GM23338 (cell line): ENCODE data around the gene MAGOHB. TPM values are rescaled to one million over a fixed set of nuclear protein-coding genes. Genes with fewer than 3 reads are reported as not detected.
A peak's percentile ranks its signal among the peaks of the same experiment; 100 is the strongest.

Source experiments
- ATAC-seq: fragments of 200-7000 bp; cut with Tn5 transposase; 3 replicates; pipeline ENCODE4 v1.9.1; 2020
- DNase-seq: peaks from one replicate; pipeline ENCODE4 v3.0.0-alpha.2; 2015; ENCODE audit warnings: low spot score
- H2AFZ ChIP-seq: fragments of 200-600 bp; sonication (generic); 2 replicates; pipeline ENCODE4 v1.8.0; 2016; ENCODE audit warnings: antibody characterized with exemption, mild to moderate bottlenecking, moderate library complexity
- H3F3A ChIP-seq: fragments of 200-600 bp; sonication (generic); replicated peaks from 2 replicates; pipeline ENCODE4 v1.8.0; 2017; ENCODE audit warnings: antibody characterized with exemption, mixed run types, low read depth
- H3K27ac ChIP-seq: fragments of 200-600 bp; sonication (generic); 2 replicates; pipeline ENCODE4 v1.6.1; 2016; ENCODE audit warnings: low read depth
- H3K27me3 ChIP-seq: fragments of 200-600 bp; sonication (generic); 2 replicates; pipeline ENCODE4 v1.8.0; 2016; ENCODE audit warnings: mild to moderate bottlenecking, mixed run types, moderate library complexity; ENCODE audit not compliant: insufficient read depth
- H3K36me3 ChIP-seq: fragments of 200-600 bp; sonication (generic); 2 replicates; pipeline ENCODE4 v1.8.0; 2016; ENCODE audit warnings: mild to moderate bottlenecking; ENCODE audit not compliant: insufficient read depth
- H3K4me1 ChIP-seq: fragments of 200-600 bp; sonication (generic); 2 replicates; pipeline ENCODE4 v1.8.0; 2016; ENCODE audit warnings: mild to moderate bottlenecking, moderate library complexity; ENCODE audit not compliant: insufficient read depth
- H3K4me2 ChIP-seq: fragments of 200-600 bp; sonication (generic); 2 replicates; pipeline ENCODE4 v1.7.1; 2017; ENCODE audit warnings: mixed run types
- H3K4me3 ChIP-seq: fragments of 200-600 bp; sonication (generic); 2 replicates; pipeline ENCODE4 v1.6.1; 2016; ENCODE audit warnings: mixed run types
- H3K79me2 ChIP-seq: fragments of 200-600 bp; sonication (generic); replicated peaks from 2 replicates; pipeline ENCODE4 v1.8.0; 2017; ENCODE audit warnings: mild to moderate bottlenecking; ENCODE audit not compliant: insufficient read depth
- H3K9me2 ChIP-seq: fragments of 200-600 bp; sonication (generic); 2 replicates; pipeline ENCODE4 v1.8.0; 2017; ENCODE audit not compliant: insufficient read depth
- H4K20me1 ChIP-seq: fragments of 200-600 bp; sonication (generic); replicated peaks from 2 replicates; pipeline ENCODE4 v1.8.0; 2017; ENCODE audit warnings: mild to moderate bottlenecking; ENCODE audit not compliant: insufficient read depth
- H3K27ac Mint-ChIP-seq: 2 replicates; pipeline ENCODE4 v1.8.0; 2020; ENCODE audit warnings: inconsistent platforms, mild to moderate bottlenecking, moderate library complexity, mixed read lengths
- H3K27me3 Mint-ChIP-seq: 3 replicates; pipeline ENCODE4 v1.8.0; 2022; ENCODE audit warnings: low read depth, mild to moderate bottlenecking, moderate library complexity, mixed read lengths, inconsistent platforms; ENCODE audit not compliant: insufficient read depth, poor library complexity
- H3K36me3 Mint-ChIP-seq: 3 replicates; pipeline ENCODE4 v1.8.0; 2021; ENCODE audit warnings: low read depth, mild to moderate bottlenecking, inconsistent platforms, moderate library complexity, mixed read lengths
- H3K4me1 Mint-ChIP-seq: 3 replicates; pipeline ENCODE4 v1.8.0; 2020; ENCODE audit warnings: mild to moderate bottlenecking, inconsistent platforms, mixed read lengths
- H3K4me3 Mint-ChIP-seq: 3 replicates; pipeline ENCODE4 v1.8.0; 2021; ENCODE audit warnings: moderate library complexity, mild to moderate bottlenecking, inconsistent platforms, mixed read lengths
- H3K9me3 Mint-ChIP-seq: 3 replicates; pipeline ENCODE4 v1.8.0; 2020; ENCODE audit warnings: moderate library complexity, mild to moderate bottlenecking, inconsistent platforms, mixed read lengths
- CREB1 ChIP-seq: fragments of 250-450 bp; sonication (Bioruptor Pico); IDR thresholded peaks from 2 replicates; pipeline ENCODE4 v1.5.0; 2020; ENCODE audit warnings: low read depth, mild to moderate bottlenecking, moderate library complexity
- CTCF ChIP-seq, 2 experiments: fragments of 200-600 bp in 1 of 2; sonication (generic) in 1 of 2; conservative IDR thresholded peaks; 2 replicates each; pipeline versions ENCODE4 v1.5.1 to v1.6.1; 2016 to 2017; ENCODE audit warnings: antibody characterized with exemption in 2 of 2, low read depth in 2 of 2, mild to moderate bottlenecking in 2 of 2, moderate library complexity in 1 of 2
- EZH2 ChIP-seq: fragments of 200-600 bp; sonication (generic); IDR thresholded peaks from one replicate; pipeline ENCODE4 v1.8.0; 2017; ENCODE audit warnings: antibody characterized with exemption, mild to moderate bottlenecking, low read depth; ENCODE audit not compliant: unreplicated experiment
- EZH2phosphoT487 ChIP-seq: fragments of 200-600 bp; sonication (generic); IDR thresholded peaks from one replicate; pipeline ENCODE4 v1.8.1; 2018; ENCODE audit warnings: antibody characterized with exemption; ENCODE audit not compliant: unreplicated experiment
- JUNB ChIP-seq: IDR thresholded peaks from one replicate; pipeline ENCODE4 v1.6.1; 2016; ENCODE audit warnings: antibody characterized with exemption; ENCODE audit not compliant: unreplicated experiment
- NANOG ChIP-seq: IDR thresholded peaks from 2 replicates; pipeline ENCODE4 v1.6.1; 2016; ENCODE audit warnings: antibody characterized with exemption, borderline replicate concordance
- POLR2AphosphoS5 ChIP-seq: IDR thresholded peaks from 2 replicates; pipeline ENCODE4 v1.6.1; 2016; ENCODE audit warnings: antibody characterized with exemption, low read depth
- STAT1 ChIP-seq: IDR thresholded peaks from one replicate; pipeline ENCODE4 v1.6.1; 2016; ENCODE audit warnings: antibody characterized with exemption; ENCODE audit not compliant: unreplicated experiment
- ZNF114 ChIP-seq: fragments of 250-450 bp; sonication (Bioruptor Pico); IDR thresholded peaks from 2 replicates; pipeline ENCODE4 v1.5.0; 2020; ENCODE audit warnings: mild to moderate bottlenecking, moderate library complexity
- ZNF331 ChIP-seq: fragments of 250-450 bp; sonication (Bioruptor Pico); IDR thresholded peaks from 2 replicates; pipeline ENCODE4 v1.5.0; 2020; ENCODE audit warnings: low read depth, mild to moderate bottlenecking, moderate library complexity
- ZNF462 ChIP-seq: fragments of 250-450 bp; sonication (Bioruptor Pico); IDR thresholded peaks from 2 replicates; pipeline ENCODE4 v1.5.0; 2020; ENCODE audit warnings: mild to moderate bottlenecking, moderate library complexity
- polyA plus RNA-seq: library from polyadenylated mRNA; unstranded; fragments of >200 nt; fragmentation: Nextera tagmentation; extraction: Ambion mirVana; gene quantifications from 2 replicates; pipeline ENCODE4 v1.2.1, GENCODE V29; 2016
- total RNA-seq: library from RNA; depleted of rRNA; stranded (reverse); fragments of >200 nt; shearing (Covaris generic); gene quantifications from 2 replicates; pipeline ENCODE4 v1.2.3, GENCODE V29; 2014
- TF ChIP-seq, protein P1 (sequence below): IDR thresholded peaks from 2 replicates; pipeline ENCODE4 v1.6.1; 2016; ENCODE audit warnings: antibody characterized with exemption
- TF ChIP-seq, protein P2 (sequence below): IDR thresholded peaks from one replicate; pipeline ENCODE4 v1.6.1; 2018; ENCODE audit warnings: antibody characterized with exemption; ENCODE audit not compliant: unreplicated experiment

MAGOHB gene
- total and polyA plus RNA-seq, 2 experiments from 2014 or later: 38.5 to 175 TPM

- DNase-seq (no peak), ATAC-seq (no peak)
- peaks cover 11% of the 10 kb centered on the region; the same call in 2 of the 3 replicates for H3K4me1 Mint-ChIP-seq
- H3K4me1 ChIP-seq: 0 out of 2 replicates have a peak, but pooled peaks cover 6% of the 10 kb centered on the region
- H2AFZ ChIP-seq: peak overlapping the region; percentile 53
- H3K27ac Mint-ChIP-seq: no peak overlapping the region
- H3F3A ChIP-seq: no peaks in the 10 kb centered on the region
- no peak overlapping the region for H3K27ac ChIP-seq
- no peaks in the 10 kb centered on the region for H3K36me3 ChIP-seq
- no peaks in the 10 kb centered on the region for H3K79me2 ChIP-seq
- H3K9me3 Mint-ChIP-seq: no peaks in the 10 kb centered on the region; the same call in 2 of the 3 replicates
- no peaks in the 10 kb centered on the region for H3K9me2 ChIP-seq
- H3K27me3 ChIP-seq: no peaks in the 10 kb centered on the region
- no peak overlapping the region for H3K4me3 Mint-ChIP-seq
- TF ChIP-seq JUNB: no peak
- TF ChIP-seq EZH2: no peak
- no peak for TF ChIP-seq NANOG
- no peak for TF ChIP-seq ZNF114 (CRISPR knock-in tag)
- TF ChIP-seq STAT1: no peak
- no peak for TF ChIP-seq EZH2phosphoT487
- no peak for TF ChIP-seq ZNF462
- no peak for TF ChIP-seq CREB1 (CRISPR knock-in tag)
- no peak for TF ChIP-seq CTCF (conservative IDR thresholded peaks at IDR 0.05; ENCODE audit: low read depth in 2 of 2)
- no peak for TF ChIP-seq ZNF331
- TF ChIP-seq, protein P1, sequence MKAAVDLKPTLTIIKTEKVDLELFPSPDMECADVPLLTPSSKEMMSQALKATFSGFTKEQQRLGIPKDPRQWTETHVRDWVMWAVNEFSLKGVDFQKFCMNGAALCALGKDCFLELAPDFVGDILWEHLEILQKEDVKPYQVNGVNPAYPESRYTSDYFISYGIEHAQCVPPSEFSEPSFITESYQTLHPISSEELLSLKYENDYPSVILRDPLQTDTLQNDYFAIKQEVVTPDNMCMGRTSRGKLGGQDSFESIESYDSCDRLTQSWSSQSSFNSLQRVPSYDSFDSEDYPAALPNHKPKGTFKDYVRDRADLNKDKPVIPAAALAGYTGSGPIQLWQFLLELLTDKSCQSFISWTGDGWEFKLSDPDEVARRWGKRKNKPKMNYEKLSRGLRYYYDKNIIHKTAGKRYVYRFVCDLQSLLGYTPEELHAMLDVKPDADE: no peak
- TF ChIP-seq, protein P2, sequence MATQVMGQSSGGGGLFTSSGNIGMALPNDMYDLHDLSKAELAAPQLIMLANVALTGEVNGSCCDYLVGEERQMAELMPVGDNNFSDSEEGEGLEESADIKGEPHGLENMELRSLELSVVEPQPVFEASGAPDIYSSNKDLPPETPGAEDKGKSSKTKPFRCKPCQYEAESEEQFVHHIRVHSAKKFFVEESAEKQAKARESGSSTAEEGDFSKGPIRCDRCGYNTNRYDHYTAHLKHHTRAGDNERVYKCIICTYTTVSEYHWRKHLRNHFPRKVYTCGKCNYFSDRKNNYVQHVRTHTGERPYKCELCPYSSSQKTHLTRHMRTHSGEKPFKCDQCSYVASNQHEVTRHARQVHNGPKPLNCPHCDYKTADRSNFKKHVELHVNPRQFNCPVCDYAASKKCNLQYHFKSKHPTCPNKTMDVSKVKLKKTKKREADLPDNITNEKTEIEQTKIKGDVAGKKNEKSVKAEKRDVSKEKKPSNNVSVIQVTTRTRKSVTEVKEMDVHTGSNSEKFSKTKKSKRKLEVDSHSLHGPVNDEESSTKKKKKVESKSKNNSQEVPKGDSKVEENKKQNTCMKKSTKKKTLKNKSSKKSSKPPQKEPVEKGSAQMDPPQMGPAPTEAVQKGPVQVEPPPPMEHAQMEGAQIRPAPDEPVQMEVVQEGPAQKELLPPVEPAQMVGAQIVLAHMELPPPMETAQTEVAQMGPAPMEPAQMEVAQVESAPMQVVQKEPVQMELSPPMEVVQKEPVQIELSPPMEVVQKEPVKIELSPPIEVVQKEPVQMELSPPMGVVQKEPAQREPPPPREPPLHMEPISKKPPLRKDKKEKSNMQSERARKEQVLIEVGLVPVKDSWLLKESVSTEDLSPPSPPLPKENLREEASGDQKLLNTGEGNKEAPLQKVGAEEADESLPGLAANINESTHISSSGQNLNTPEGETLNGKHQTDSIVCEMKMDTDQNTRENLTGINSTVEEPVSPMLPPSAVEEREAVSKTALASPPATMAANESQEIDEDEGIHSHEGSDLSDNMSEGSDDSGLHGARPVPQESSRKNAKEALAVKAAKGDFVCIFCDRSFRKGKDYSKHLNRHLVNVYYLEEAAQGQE: no peak
- no peak for TF ChIP-seq POLR2AphosphoS5
- H3K36me3 Mint-ChIP-seq: no peaks in the 10 kb centered on the region; the same call in 2 of the 3 replicates
- no peak overlapping the region for H3K4me2 ChIP-seq
- H3K4me3 ChIP-seq: no peak overlapping the region
- H4K20me1 ChIP-seq: no peaks in the 10 kb centered on the region
- peaks cover 3% of the 10 kb centered on the region for H3K27me3 Mint-ChIP-seq
Observed at GRCh38 chr12:10554228-10554755, 59.1 kb downstream of the MAGOHB start.
